ENCODE results near the gene SLC5A5.

GRCh38 chr19:17877696-17878095, 6.0 kb downstream of the SLC5A5 start:
- TF ChIP-seq POLR2A (IDR thresholded peaks at IDR 0.05; ENCODE audit: low read depth, low read length), result no peak
- TF ChIP-seq, protein P1, sequence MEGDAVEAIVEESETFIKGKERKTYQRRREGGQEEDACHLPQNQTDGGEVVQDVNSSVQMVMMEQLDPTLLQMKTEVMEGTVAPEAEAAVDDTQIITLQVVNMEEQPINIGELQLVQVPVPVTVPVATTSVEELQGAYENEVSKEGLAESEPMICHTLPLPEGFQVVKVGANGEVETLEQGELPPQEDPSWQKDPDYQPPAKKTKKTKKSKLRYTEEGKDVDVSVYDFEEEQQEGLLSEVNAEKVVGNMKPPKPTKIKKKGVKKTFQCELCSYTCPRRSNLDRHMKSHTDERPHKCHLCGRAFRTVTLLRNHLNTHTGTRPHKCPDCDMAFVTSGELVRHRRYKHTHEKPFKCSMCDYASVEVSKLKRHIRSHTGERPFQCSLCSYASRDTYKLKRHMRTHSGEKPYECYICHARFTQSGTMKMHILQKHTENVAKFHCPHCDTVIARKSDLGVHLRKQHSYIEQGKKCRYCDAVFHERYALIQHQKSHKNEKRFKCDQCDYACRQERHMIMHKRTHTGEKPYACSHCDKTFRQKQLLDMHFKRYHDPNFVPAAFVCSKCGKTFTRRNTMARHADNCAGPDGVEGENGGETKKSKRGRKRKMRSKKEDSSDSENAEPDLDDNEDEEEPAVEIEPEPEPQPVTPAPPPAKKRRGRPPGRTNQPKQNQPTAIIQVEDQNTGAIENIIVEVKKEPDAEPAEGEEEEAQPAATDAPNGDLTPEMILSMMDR (conservative IDR thresholded peaks at IDR 0.05; ENCODE audit: low read depth, low read length), result no peak
- TF ChIP-seq RAD21 (IDR thresholded peaks at IDR 0.05; ENCODE audit: low read length), result no peak
- no peak for TF ChIP-seq RFX5 (IDR thresholded peaks at IDR 0.05; ENCODE audit: low read depth, low read length)
